ENCODE data around the gene AP3B2.

DNA sequence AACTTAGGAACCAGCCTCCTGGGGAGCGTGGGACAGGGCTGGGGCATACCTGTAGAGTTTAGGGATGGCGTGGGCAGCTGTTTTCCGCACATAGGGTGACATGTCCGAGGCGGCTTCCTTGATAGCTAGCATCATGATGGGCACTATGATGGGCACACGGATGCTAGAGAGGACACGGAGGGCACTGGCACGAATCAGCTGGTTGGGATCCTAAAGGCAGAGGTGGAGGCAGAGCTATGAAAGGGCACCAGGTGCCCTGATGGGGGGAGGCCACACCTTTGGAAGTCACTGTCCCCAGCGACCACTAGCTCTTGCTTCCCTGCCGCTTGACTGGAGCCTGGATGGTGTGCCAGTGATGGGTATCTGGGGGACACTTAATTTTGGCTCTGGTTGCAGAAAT is 28.3 kb downstream of the AP3B2 start:
- TF ChIP-seq RAD21 (IDR thresholded peaks at IDR 0.05; ENCODE audit: low read depth) (no peak), JUND (IDR thresholded peaks at IDR 0.05) (no peak), ELF1 (IDR thresholded peaks at IDR 0.05; ENCODE audit: borderline replicate concordance, low read depth) (no peak), POLR2A (IDR thresholded peaks at IDR 0.05; ENCODE audit: borderline replicate concordance, extremely low read depth, insufficient read depth, insufficient read length) (no peak), EZH2 (IDR thresholded peaks at IDR 0.05) (no peak), POLR2AphosphoS5 (IDR thresholded peaks at IDR 0.05; ENCODE audit: low read depth, low read length) (no peak), ZNF274 (IDR thresholded peaks at IDR 0.05; ENCODE audit: low read depth, low read length) (no peak), EZH2phosphoT487 (IDR thresholded peaks at IDR 0.05; ENCODE audit: borderline replicate concordance) (no peak), SP1 (IDR thresholded peaks at IDR 0.05; ENCODE audit: low read depth) (no peak)
- TF ChIP-seq, protein P1, sequence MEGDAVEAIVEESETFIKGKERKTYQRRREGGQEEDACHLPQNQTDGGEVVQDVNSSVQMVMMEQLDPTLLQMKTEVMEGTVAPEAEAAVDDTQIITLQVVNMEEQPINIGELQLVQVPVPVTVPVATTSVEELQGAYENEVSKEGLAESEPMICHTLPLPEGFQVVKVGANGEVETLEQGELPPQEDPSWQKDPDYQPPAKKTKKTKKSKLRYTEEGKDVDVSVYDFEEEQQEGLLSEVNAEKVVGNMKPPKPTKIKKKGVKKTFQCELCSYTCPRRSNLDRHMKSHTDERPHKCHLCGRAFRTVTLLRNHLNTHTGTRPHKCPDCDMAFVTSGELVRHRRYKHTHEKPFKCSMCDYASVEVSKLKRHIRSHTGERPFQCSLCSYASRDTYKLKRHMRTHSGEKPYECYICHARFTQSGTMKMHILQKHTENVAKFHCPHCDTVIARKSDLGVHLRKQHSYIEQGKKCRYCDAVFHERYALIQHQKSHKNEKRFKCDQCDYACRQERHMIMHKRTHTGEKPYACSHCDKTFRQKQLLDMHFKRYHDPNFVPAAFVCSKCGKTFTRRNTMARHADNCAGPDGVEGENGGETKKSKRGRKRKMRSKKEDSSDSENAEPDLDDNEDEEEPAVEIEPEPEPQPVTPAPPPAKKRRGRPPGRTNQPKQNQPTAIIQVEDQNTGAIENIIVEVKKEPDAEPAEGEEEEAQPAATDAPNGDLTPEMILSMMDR (IDR thresholded peaks at IDR 0.05 in 2 of 3, conservative IDR thresholded peaks at IDR 0.05 in 1 of 3; ENCODE audit: borderline replicate concordance in 1 of 3, insufficient read depth in 1 of 3, low read depth in 2 of 3, low read length in 2 of 3) = no peak
- TF ChIP-seq, protein P2, sequence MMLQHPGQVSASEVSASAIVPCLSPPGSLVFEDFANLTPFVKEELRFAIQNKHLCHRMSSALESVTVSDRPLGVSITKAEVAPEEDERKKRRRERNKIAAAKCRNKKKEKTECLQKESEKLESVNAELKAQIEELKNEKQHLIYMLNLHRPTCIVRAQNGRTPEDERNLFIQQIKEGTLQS (IDR thresholded peaks at IDR 0.05) = no peak

Data from HCT116 (cell line).